Brain microvascular endothelial cell (primary cell): ENCODE data around the gene GPS2.
A peak's percentile ranks its signal among the peaks of the same experiment; 100 is the strongest.

Experiments
- DNase-seq: peaks from one replicate; pipeline ENCODE4 v3.0.0-alpha.2; 2020
- H3K27ac ChIP-seq: fragments of 250-450 bp; sonication (Bioruptor Pico); 2 replicates; pipeline ENCODE4 v1.5.1; 2020; ENCODE audit warnings: mild to moderate bottlenecking, moderate library complexity
- H3K27me3 ChIP-seq: fragments of 250-450 bp; sonication (Bioruptor Pico); replicated peaks from 2 replicates; pipeline ENCODE4 v1.5.1; 2020; ENCODE audit warnings: mild to moderate bottlenecking
- H3K36me3 ChIP-seq: fragments of 250-450 bp; sonication (Bioruptor Pico); replicated peaks from 2 replicates; pipeline ENCODE4 v1.5.1; 2020; ENCODE audit warnings: mild to moderate bottlenecking
- H3K4me3 ChIP-seq: 2 replicates; pipeline ENCODE4 v1.5.1; 2011; ENCODE audit warnings: low read depth, mild to moderate bottlenecking, control low read depth, low read length, moderate library complexity
- CTCF ChIP-seq: IDR thresholded peaks from 2 replicates; pipeline ENCODE4 v1.5.1; 2011; ENCODE audit warnings: low read depth, mild to moderate bottlenecking, moderate library complexity, low read length, control low read depth, inconsistent platforms; ENCODE audit errors: missing control alignments
- in situ Hi-C: cut with HindIII; loops from 2 replicates; pipeline ENCODE4 v1.10.0; 2017; ENCODE audit warnings: low sequenced_read_pairs, low pct_ligation_motif_present

Gene GPS2

GRCh38 chr17:7324438-7324779 is 9.2 kb upstream of the GPS2 start:
- Histone ChIP-seq H3K36me3 (peaks cover 43% of the 10 kb centered on the region), H3K27me3 (no peaks in the 10 kb centered on the region), H3K4me3 (no peak overlapping the region), H3K27ac (no peak overlapping the region)
- in situ Hi-C loops: no loop called here
- no peak for DNase-seq
- no peak for TF ChIP-seq CTCF

GRCh38 chr17:7323731-7324437 is 8.7 kb upstream of the GPS2 start:
- no peaks in the 10 kb centered on the region for H3K27me3 ChIP-seq
- peaks cover 45% of the 10 kb centered on the region for H3K36me3 ChIP-seq
- peak; percentile 42 for DNase-seq
- in situ Hi-C loops: no loop called here
- H3K27ac ChIP-seq: no peak overlapping the region
- no peak overlapping the region for H3K4me3 ChIP-seq
- peak; percentile 98 for TF ChIP-seq CTCF

- Histone ChIP-seq H3K27me3 (no peaks in the 10 kb centered on the region), H3K4me3 (no peak overlapping the region), H3K27ac (no peak overlapping the region), H3K36me3 (peaks cover 57% of the 10 kb centered on the region)
- no peak for TF ChIP-seq CTCF
- in situ Hi-C loops: no loop called here
- no peak for DNase-seq
These were observed 7.5 kb upstream of the GPS2 start for GRCh38 chr17:7322520-7323194.

DNA sequence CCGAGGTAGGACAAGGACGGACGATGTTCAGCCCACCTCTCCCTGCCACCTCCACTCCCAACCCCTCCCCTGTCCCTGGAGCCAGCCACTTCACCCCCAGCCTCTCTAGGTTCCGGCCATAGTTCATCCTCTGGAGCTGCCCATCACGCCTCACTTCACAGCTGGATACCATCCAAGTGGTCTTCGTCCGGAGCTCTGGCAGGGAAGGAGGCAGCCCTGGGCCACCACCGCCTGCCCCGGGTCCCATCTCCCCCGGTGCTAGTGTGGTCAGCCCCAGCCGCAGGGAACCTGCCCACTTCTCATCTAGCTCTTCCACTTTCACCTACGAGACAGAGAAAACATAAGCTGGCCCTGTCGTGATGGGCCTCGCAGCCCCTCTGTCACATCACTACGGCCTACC is 6.3 kb upstream of the GPS2 start:
- H3K4me3 ChIP-seq: no peak overlapping the region
- H3K27me3 ChIP-seq: no peaks in the 10 kb centered on the region
- H3K36me3 ChIP-seq: peaks cover 59% of the 10 kb centered on the region
- no peak for DNase-seq
- in situ Hi-C loops: no loop called here
- no peak overlapping the region for H3K27ac ChIP-seq
- no peak for TF ChIP-seq CTCF

- H3K27me3 ChIP-seq: no peaks in the 10 kb centered on the region
- TF ChIP-seq CTCF: no peak
- no peak overlapping the region for H3K27ac ChIP-seq
- in situ Hi-C loops: no loop called here
- H3K36me3 ChIP-seq: peaks cover 55% of the 10 kb centered on the region
- no peak for DNase-seq
- no peak overlapping the region for H3K4me3 ChIP-seq
These were observed 3.1 kb upstream of the GPS2 start for GRCh38 chr17:7318121-7318860.
